Mesendoderm (in vitro differentiated cells): ENCODE data around the gene RHOA.

Experiments
- DNase-seq: peaks from one replicate; pipeline ENCODE4 v3.0.0; 2013
- H2AK5ac ChIP-seq: 2 replicates; pipeline ENCODE4 v1.6.1; 2013; ENCODE audit warnings: low read length, inconsistent platforms
- H2BK120ac ChIP-seq: 2 replicates; pipeline ENCODE4 v1.6.1; 2013; ENCODE audit warnings: low read depth, mild to moderate bottlenecking, low read length, moderate library complexity, mixed read lengths
- H2BK15ac ChIP-seq: replicated peaks from 2 replicates; pipeline ENCODE4 v1.6.1; 2013; ENCODE audit warnings: low read depth, mild to moderate bottlenecking, moderate library complexity
- H2BK5ac ChIP-seq: 2 replicates; pipeline ENCODE4 v1.6.1; 2013; ENCODE audit warnings: low read length, inconsistent platforms
- H3K18ac ChIP-seq: 2 replicates; pipeline ENCODE4 v1.6.1; 2013; ENCODE audit warnings: mild to moderate bottlenecking, low read length, mixed read lengths
- H3K23ac ChIP-seq: one replicate; pipeline ENCODE4 v1.6.1; 2013; ENCODE audit warnings: low read length
- H3K27ac ChIP-seq: 2 replicates; pipeline ENCODE4 v1.5.1; 2013; ENCODE audit warnings: low read depth, mild to moderate bottlenecking, inconsistent platforms, low read length, moderate library complexity
- H3K27me3 ChIP-seq: 2 replicates; pipeline ENCODE4 v1.6.1; 2013; ENCODE audit warnings: low read length, control low read depth, mild to moderate bottlenecking, inconsistent platforms; ENCODE audit not compliant: insufficient read depth, poor library complexity
- H3K36me3 ChIP-seq: 2 replicates; pipeline ENCODE4 v1.6.1; 2013; ENCODE audit warnings: low read length, inconsistent platforms; ENCODE audit not compliant: control insufficient read depth, insufficient read depth
- H3K4ac ChIP-seq: one replicate; pipeline ENCODE4 v1.6.1; 2013; ENCODE audit warnings: low read depth, mild to moderate bottlenecking, low read length, moderate library complexity
- H3K4me1 ChIP-seq: 2 replicates; pipeline ENCODE4 v1.6.1; 2013; ENCODE audit warnings: low read depth, low read length, inconsistent platforms; ENCODE audit not compliant: control insufficient read depth
- H3K4me2 ChIP-seq: 2 replicates; pipeline ENCODE4 v1.6.1; 2013; ENCODE audit warnings: low read length
- H3K4me3 ChIP-seq: 2 replicates; pipeline ENCODE4 v1.5.1; 2013; ENCODE audit warnings: mild to moderate bottlenecking, low read length
- H3K56ac ChIP-seq: one replicate; pipeline ENCODE4 v1.6.1; 2013; ENCODE audit warnings: low read length
- H3K79me1 ChIP-seq: 2 replicates; pipeline ENCODE4 v1.6.1; 2013; ENCODE audit warnings: low read length, inconsistent platforms
- H3K79me2 ChIP-seq: 2 replicates; pipeline ENCODE4 v1.6.1; 2013; ENCODE audit warnings: mild to moderate bottlenecking, low read length; ENCODE audit not compliant: control insufficient read depth, insufficient read depth
- H3K9ac ChIP-seq: 2 replicates; pipeline ENCODE4 v1.6.1; 2013; ENCODE audit warnings: low read length, inconsistent platforms
- H4K5ac ChIP-seq: one replicate; pipeline ENCODE4 v1.6.1; 2013; ENCODE audit warnings: low read length
- H4K8ac ChIP-seq: one replicate; pipeline ENCODE4 v1.6.1; 2013; ENCODE audit warnings: low read depth, mild to moderate bottlenecking, control low read depth, low read length, moderate library complexity
- WGBS: extraction: QIAGEN DNeasy Blood & Tissue Kit; methylation state at CpG from one replicate; pipeline ENCODE4 v1.1.7; 2013; ENCODE audit warnings: low lambda C conversion rate, missing lambda C conversion rate; ENCODE audit not compliant: insufficient coverage; ENCODE audit errors: extremely low coverage; 5-methylcytosine and 5-hydroxymethylcytosine counted together

The RHOA gene

GRCh38 chr3:49377483-49377882 is 34.3 kb downstream of the RHOA start:
- Histone ChIP-seq H3K4me2 (no peak overlapping the region), H3K18ac (no peak overlapping the region), H3K27me3 (no peaks in the 10 kb centered on the region), H2BK5ac (no peak overlapping the region), H3K36me3 (peaks cover 7% of the 10 kb centered on the region), H2AK5ac (no peak overlapping the region), H3K79me1 (peaks cover 14% of the 10 kb centered on the region), H2BK120ac (no peak overlapping the region), H3K4me1 (no peaks in the 10 kb centered on the region), H3K23ac (no peak overlapping the region), H3K9ac (no peak overlapping the region), H3K56ac (no peak overlapping the region), H4K8ac (no peak overlapping the region), H4K5ac (no peak overlapping the region), H3K4ac (no peak overlapping the region), H3K79me2 (peaks cover 48% of the 10 kb centered on the region), H2BK15ac (no peak overlapping the region), H3K27ac (no peak overlapping the region), H3K4me3 (no peak overlapping the region)
- no CpG with 5 or more reads among the region's 1 CpG for WGBS
- no peak for DNase-seq

- Histone ChIP-seq H3K36me3 (peaks cover 11% of the 10 kb centered on the region), H2BK15ac (no peak overlapping the region), H3K4me1 (no peaks in the 10 kb centered on the region), H2AK5ac (no peak overlapping the region), H2BK120ac (no peak overlapping the region), H3K23ac (no peak overlapping the region), H3K27ac (no peak overlapping the region), H3K4me3 (no peak overlapping the region), H3K9ac (no peak overlapping the region), H4K5ac (no peak overlapping the region), H3K79me1 (peaks cover 24% of the 10 kb centered on the region), H3K4ac (no peak overlapping the region), H2BK5ac (no peak overlapping the region), H3K4me2 (no peak overlapping the region), H3K56ac (no peak overlapping the region), H3K27me3 (no peaks in the 10 kb centered on the region), H3K18ac (no peak overlapping the region), H3K79me2 (peaks cover 22% of the 10 kb centered on the region), H4K8ac (no peak overlapping the region)
- DNase-seq = no peak
Observed at GRCh38 chr3:49371946-49372345, 39.8 kb downstream of the RHOA start.

GRCh38 chr3:49370585-49371290 is 41.0 kb downstream of the RHOA start:
- Histone ChIP-seq H2BK15ac (no peak overlapping the region), H3K27ac (no peak overlapping the region), H4K5ac (no peak overlapping the region), H3K4me2 (no peak overlapping the region), H3K56ac (no peak overlapping the region), H4K8ac (no peak overlapping the region), H3K4me3 (no peak overlapping the region), H2BK5ac (no peak overlapping the region), H3K27me3 (no peaks in the 10 kb centered on the region), H3K36me3 (peaks cover 11% of the 10 kb centered on the region), H3K4ac (no peak overlapping the region), H2AK5ac (no peak overlapping the region), H3K18ac (no peak overlapping the region), H2BK120ac (no peak overlapping the region), H3K9ac (no peak overlapping the region), H3K79me1 (peaks cover 27% of the 10 kb centered on the region), H3K4me1 (no peaks in the 10 kb centered on the region), H3K79me2 (peaks cover 19% of the 10 kb centered on the region), H3K23ac (no peak overlapping the region)
- WGBS = no CpG with 5 or more reads among the region's 6 CpGs
- no peak for DNase-seq

GRCh38 chr3:49362561-49362960 is 49.2 kb downstream of the RHOA start:
- H3K23ac ChIP-seq = no peak overlapping the region
- peaks cover 3% of the 10 kb centered on the region for H3K79me1 ChIP-seq
- H4K8ac ChIP-seq = no peak overlapping the region
- no peak overlapping the region for H2AK5ac ChIP-seq
- peaks cover 2% of the 10 kb centered on the region for H3K79me2 ChIP-seq
- H2BK120ac ChIP-seq = no peak overlapping the region
- no peak overlapping the region for H2BK5ac ChIP-seq
- peaks cover 4% of the 10 kb centered on the region for H3K4me1 ChIP-seq
- peaks cover 9% of the 10 kb centered on the region for H3K36me3 ChIP-seq
- H3K4me3 ChIP-seq = no peak overlapping the region
- no peak overlapping the region for H4K5ac ChIP-seq
- no peak overlapping the region for H3K4me2 ChIP-seq
- no peak overlapping the region for H3K27ac ChIP-seq
- H3K27me3 ChIP-seq = no peaks in the 10 kb centered on the region
- H3K18ac ChIP-seq = no peak overlapping the region
- no peak for DNase-seq
- no peak overlapping the region for H3K9ac ChIP-seq
- no CpG with 5 or more reads among the region's 3 CpGs for WGBS
- no peak overlapping the region for H3K4ac ChIP-seq
- no peak overlapping the region for H3K56ac ChIP-seq
- no peak overlapping the region for H2BK15ac ChIP-seq

- H3K4me3 ChIP-seq = no peak overlapping the region
- no peak overlapping the region for H2BK5ac ChIP-seq
- no peak overlapping the region for H3K9ac ChIP-seq
- H3K27me3 ChIP-seq = no peaks in the 10 kb centered on the region
- H2AK5ac ChIP-seq = no peak overlapping the region
- no peak overlapping the region for H4K5ac ChIP-seq
- H3K4me2 ChIP-seq = no peak overlapping the region
- no peak overlapping the region for H3K27ac ChIP-seq
- H3K23ac ChIP-seq = no peak overlapping the region
- no peak for DNase-seq
- H3K4me1 ChIP-seq = peaks cover 4% of the 10 kb centered on the region
- no peak overlapping the region for H4K8ac ChIP-seq
- H2BK15ac ChIP-seq = no peak overlapping the region
- H3K56ac ChIP-seq = peak overlapping the region; percentile 49
- H3K36me3 ChIP-seq = peaks cover 11% of the 10 kb centered on the region
- H3K79me2 ChIP-seq = peaks cover 8% of the 10 kb centered on the region
- H3K79me1 ChIP-seq = peaks cover 2% of the 10 kb centered on the region
- no peak overlapping the region for H3K4ac ChIP-seq
- WGBS = no CpG with 5 or more reads among the region's 2 CpGs
- no peak overlapping the region for H2BK120ac ChIP-seq
- H3K18ac ChIP-seq = no peak overlapping the region
Observed at GRCh38 chr3:49359623-49360022, 52.2 kb downstream of the RHOA start.

- H3K79me1 ChIP-seq = peaks cover 2% of the 10 kb centered on the region
- H3K36me3 ChIP-seq = peaks cover 11% of the 10 kb centered on the region
- H2BK120ac ChIP-seq = no peak overlapping the region
- H3K9ac ChIP-seq = peak overlapping the region; percentile 87
- H3K18ac ChIP-seq = peak overlapping the region; percentile 82
- peak overlapping the region; percentile 65 for H3K4ac ChIP-seq
- peak overlapping the region; percentile 68 for H3K4me2 ChIP-seq
- H2BK5ac ChIP-seq = peak overlapping the region; percentile 96
- no peak overlapping the region for H2BK15ac ChIP-seq
- no peak for DNase-seq
- H4K5ac ChIP-seq = no peak overlapping the region
- no peak overlapping the region for H3K23ac ChIP-seq
- H3K4me3 ChIP-seq = no peak overlapping the region
- peak overlapping the region; percentile 87 for H4K8ac ChIP-seq
- peaks cover 4% of the 10 kb centered on the region for H3K4me1 ChIP-seq
- H3K27ac ChIP-seq = peak overlapping the region; percentile 100
- peaks cover 8% of the 10 kb centered on the region for H3K79me2 ChIP-seq
- H3K27me3 ChIP-seq = no peaks in the 10 kb centered on the region
- WGBS = no CpG with 5 or more reads among the region's 3 CpGs
- H3K56ac ChIP-seq = peak overlapping the region; percentile 97
- peak overlapping the region; percentile 48 for H2AK5ac ChIP-seq
Observed at GRCh38 chr3:49358884-49359225, 52.9 kb downstream of the RHOA start.
